Esophagus squamous epithelium (tissue), 4 donors: ENCODE data around the gene MAGI1.

Experiments used
- POLR2A ChIP-seq, 4 donors: fragments of 450-650 bp; IDR thresholded peaks; one replicate each; pipeline ENCODE4 v1.6.1; 2017; ENCODE audit warnings: antibody characterized with exemption in 4 of 4, mild to moderate bottlenecking in 4 of 4, moderate library complexity in 3 of 4
- TF ChIP-seq, protein P1 (sequence below), 6 experiments: fragments of 450-650 bp in 4 of 6; fragments of 200-600 bp in 2 of 6; sonication (generic) in 2 of 6; IDR thresholded peaks; one replicate each; pipeline ENCODE4 v1.5.1; 2016 to 2019; ENCODE audit warnings: antibody characterized with exemption in 6 of 6, mild to moderate bottlenecking in 4 of 6, moderate library complexity in 4 of 6

DNA sequence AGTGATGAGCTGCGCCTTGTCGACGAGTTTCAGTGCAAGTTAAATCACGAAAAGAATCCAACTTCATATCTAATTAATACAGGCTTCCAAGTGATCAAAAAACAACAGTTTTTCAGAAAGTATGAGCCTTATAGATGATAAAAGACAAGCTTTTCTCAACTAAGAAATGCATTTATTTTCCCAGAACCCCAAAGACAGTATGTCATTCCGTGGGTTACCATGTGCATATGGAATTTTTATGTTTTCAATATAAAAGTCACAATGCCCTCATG is 442.8 kb downstream of the MAGI1 start:
- TF ChIP-seq, protein P1, sequence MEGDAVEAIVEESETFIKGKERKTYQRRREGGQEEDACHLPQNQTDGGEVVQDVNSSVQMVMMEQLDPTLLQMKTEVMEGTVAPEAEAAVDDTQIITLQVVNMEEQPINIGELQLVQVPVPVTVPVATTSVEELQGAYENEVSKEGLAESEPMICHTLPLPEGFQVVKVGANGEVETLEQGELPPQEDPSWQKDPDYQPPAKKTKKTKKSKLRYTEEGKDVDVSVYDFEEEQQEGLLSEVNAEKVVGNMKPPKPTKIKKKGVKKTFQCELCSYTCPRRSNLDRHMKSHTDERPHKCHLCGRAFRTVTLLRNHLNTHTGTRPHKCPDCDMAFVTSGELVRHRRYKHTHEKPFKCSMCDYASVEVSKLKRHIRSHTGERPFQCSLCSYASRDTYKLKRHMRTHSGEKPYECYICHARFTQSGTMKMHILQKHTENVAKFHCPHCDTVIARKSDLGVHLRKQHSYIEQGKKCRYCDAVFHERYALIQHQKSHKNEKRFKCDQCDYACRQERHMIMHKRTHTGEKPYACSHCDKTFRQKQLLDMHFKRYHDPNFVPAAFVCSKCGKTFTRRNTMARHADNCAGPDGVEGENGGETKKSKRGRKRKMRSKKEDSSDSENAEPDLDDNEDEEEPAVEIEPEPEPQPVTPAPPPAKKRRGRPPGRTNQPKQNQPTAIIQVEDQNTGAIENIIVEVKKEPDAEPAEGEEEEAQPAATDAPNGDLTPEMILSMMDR (IDR thresholded peaks at IDR 0.05), result no peak
- no peak for TF ChIP-seq POLR2A (IDR thresholded peaks at IDR 0.05)
